ENCODE data around the gene TUBA1B. TPM values are rescaled to one million over a fixed set of nuclear protein-coding genes. Genes with fewer than 3 reads are reported as not detected.

TUBA1B gene
- total RNA-seq, 1 donor from 2014 or later: 1,474 TPM

- intact Hi-C loops (cut with micrococcal nuclease): loop anchor here (5.0 kb wide), 2 partner anchors 94 to 251 kb away; partner anchors contain the start of gene DDN
These were observed 39.4 kb downstream of the TUBA1B start for GRCh38 chr12:49091836-49092085.

- intact Hi-C loops (cut with micrococcal nuclease): loop anchor here (5.0 kb wide), 2 partner anchors 94 to 251 kb away; partner anchors contain the start of gene DDN
These were observed 39.9 kb downstream of the TUBA1B start for GRCh38 chr12:49091056-49091835.

GRCh38 chr12:49089821-49090773, 41.1 kb downstream of the TUBA1B start:
- intact Hi-C loops (cut with micrococcal nuclease): loop anchor here (2.0 to 5.0 kb wide), 3 partner anchors 93 to 252 kb away; partner anchors contain the start of gene DDN

GRCh38 chr12:49088932-49089330, 42.3 kb downstream of the TUBA1B start:
- intact Hi-C loops (cut with micrococcal nuclease): loop anchor here (1.0 to 2.0 kb wide), 8 partner anchors 9 to 146 kb away; partner anchors contain the start of genes LMBR1L and TUBA1A

GRCh38 chr12:49088150-49088931, 42.9 kb downstream of the TUBA1B start:
- intact Hi-C loops (cut with micrococcal nuclease): loop anchor here (1.0 to 2.0 kb wide), 8 partner anchors 10 to 147 kb away; partner anchors contain the start of genes LMBR1L and TUBA1A

- intact Hi-C loops (cut with micrococcal nuclease): no loop called here
These were observed 45.1 kb downstream of the TUBA1B start for GRCh38 chr12:49086116-49086515.

GRCh38 chr12:49084438-49084837, 46.8 kb downstream of the TUBA1B start:
- intact Hi-C loops (cut with micrococcal nuclease): no loop called here

- intact Hi-C loops (cut with micrococcal nuclease): no loop called here
These were observed 51.4 kb downstream of the TUBA1B start for GRCh38 chr12:49079793-49080192.

Other genes with a start within 250 kb of the TUBA1B start
- 74.2 and 83.6 TPM in 2 replicates for gene FKBP11, start 205.9 kb downstream of the TUBA1B start, total RNA-seq
- gene ARF3, start 173.9 kb downstream of the TUBA1B start, total RNA-seq: 150 and 164 TPM in 2 replicates
- gene WNT10B, start 159.7 kb downstream of the TUBA1B start, total RNA-seq: 1.3 and 1.6 TPM in 2 replicates
- gene WNT1, start 153.1 kb downstream of the TUBA1B start, total RNA-seq: 0.22 TPM in 1 of 2 replicates, not detected in the other
- gene DDN, start 132.0 kb downstream of the TUBA1B start, total RNA-seq: 0.07 and 0.29 TPM in 2 replicates
- gene PRKAG1, start 112.6 kb downstream of the TUBA1B start, total RNA-seq: 73.7 and 74.8 TPM in 2 replicates
- 107 and 123 TPM in 2 replicates for gene KMT2D, start 70.6 kb downstream of the TUBA1B start, total RNA-seq
- 10.4 and 11.1 TPM in 2 replicates for gene RHEBL1, start 61.4 kb downstream of the TUBA1B start, total RNA-seq
- 0.07 TPM in 1 of 2 replicates, not detected in the other for gene DHH, start 36.6 kb downstream of the TUBA1B start, total RNA-seq
- 61.9 and 64.4 TPM in 2 replicates for gene LMBR1L, start 20.5 kb downstream of the TUBA1B start, total RNA-seq
- gene TUBA1A, start 57.7 kb upstream of the TUBA1B start, total RNA-seq: 57.8 and 58.6 TPM in 2 replicates
- gene TUBA1C, start 133.7 kb upstream of the TUBA1B start, total RNA-seq: 204 and 205 TPM in 2 replicates
- not detected in 2 replicates for gene PRPH, start 163.8 kb upstream of the TUBA1B start, total RNA-seq
- gene TROAP, start 191.9 kb upstream of the TUBA1B start, total RNA-seq: 62.2 and 67.1 TPM in 2 replicates
- not detected in 2 replicates for gene C1QL4, start 205.8 kb upstream of the TUBA1B start, total RNA-seq
- not detected in 2 replicates for gene DNAJC22, start 215.5 kb upstream of the TUBA1B start, total RNA-seq
- gene SPATS2, start 236.1 kb upstream of the TUBA1B start, total RNA-seq: 11.4 and 15.7 TPM in 2 replicates

All from T-helper 1 cell treated with Interleukin-12 subunit alpha and Interleukin-12 subunit beta and Interleukin-4 antibody, amounts not matched to agents 30 ng/mL and 1 ng/mL, for 36 hours (primary cell).